H1 (cell line): Measurements from ENCODE around the gene ALG9. TPM values are rescaled to one million over a fixed set of nuclear protein-coding genes. Genes with fewer than 3 reads are reported as not detected.

Source experiments
- CTCF ChIA-PET: fragments of 300-600 bp; sonication (Branson Sonifier 250); formaldehyde crosslinking; loops from one replicate; lab custom pipeline; 2021; ENCODE audit not compliant: partially characterized antibody; lab: Charles Lee
- POLR2A ChIA-PET: fragments of 300-600 bp; sonication (Branson Sonifier 250); formaldehyde crosslinking; loops from one replicate; lab custom pipeline; 2021; ENCODE audit warnings: inconsistent platforms; ENCODE audit not compliant: partially characterized antibody; lab: Charles Lee
- DNase-seq, 2 experiments: peaks; one replicate each; pipeline versions ENCODE4 v3.0.0 to v3.0.0-alpha.2; 2010 to 2022; ENCODE audit warnings: low spot score in 2 of 2, low read depth in 1 of 2, mixed read lengths in 1 of 2
- FAIRE-seq: peaks from 2 replicates; lab custom pipeline; 2011; peaks lifted over from hg19 to GRCh38; lab: Jason Lieb, UNC
- H2AFZ ChIP-seq: 2 replicates; pipeline ENCODE4 v1.8.1; 2012; ENCODE audit warnings: low read length, inconsistent platforms
- H2AK5ac ChIP-seq: 2 replicates; pipeline ENCODE4 v1.6.1; 2013; ENCODE audit warnings: low read depth, low read length
- H2BK120ac ChIP-seq: replicated peaks from 2 replicates; pipeline ENCODE3; 2013; ENCODE audit warnings: low read depth, low read length, inconsistent platforms
- H2BK12ac ChIP-seq: 2 replicates; pipeline ENCODE4 v1.6.1; 2013; ENCODE audit warnings: low read depth, low read length
- H2BK15ac ChIP-seq: 2 replicates; pipeline ENCODE4 v1.6.1; 2013; ENCODE audit warnings: low read length
- H2BK20ac ChIP-seq: 2 replicates; pipeline ENCODE4 v1.6.1; 2013; ENCODE audit warnings: low read length
- H2BK5ac ChIP-seq: 2 replicates; pipeline ENCODE4 v1.6.1; 2013; ENCODE audit warnings: low read depth, low read length
- H3K14ac ChIP-seq: 2 replicates; pipeline ENCODE4 v1.6.1; 2013; ENCODE audit warnings: inconsistent platforms; ENCODE audit not compliant: insufficient read length
- H3K18ac ChIP-seq: 2 replicates; pipeline ENCODE4 v1.6.1; 2013; ENCODE audit warnings: low read length; ENCODE audit errors: extremely low read depth
- H3K23ac ChIP-seq: 2 replicates; pipeline ENCODE4 v1.6.1; 2013; ENCODE audit warnings: inconsistent platforms; ENCODE audit not compliant: insufficient read length
- H3K23me2 ChIP-seq: 2 replicates; pipeline ENCODE4 v1.6.1; 2013; ENCODE audit warnings: low read depth, low read length
- H3K27ac ChIP-seq: 2 replicates; pipeline ENCODE4 v1.6.1; 2011; ENCODE audit warnings: low read depth, low read length, inconsistent platforms
- H3K27me3 ChIP-seq, 4 experiments: replicated peaks in 1 of 4; 1 replicate in 1 of 4; 2 replicates in 3 of 4; pipeline versions ENCODE4 v1.6.1 to v1.8.1; 2011 to 2013; ENCODE audit warnings: low read length in 3 of 4, mild to moderate bottlenecking in 3 of 4, inconsistent platforms in 2 of 4, mixed read lengths in 2 of 4, moderate library complexity in 1 of 4; ENCODE audit not compliant: control insufficient read depth in 3 of 4, insufficient read depth in 3 of 4; ENCODE audit errors: extremely low read depth in 1 of 4
- H3K36me3 ChIP-seq, 4 experiments: 2 replicates each; pipeline versions ENCODE4 v1.6.1 to v1.8.1; 2011 to 2013; ENCODE audit warnings: mild to moderate bottlenecking in 4 of 4, low read length in 3 of 4, moderate library complexity in 2 of 4, control low read depth in 1 of 4, inconsistent platforms in 1 of 4; ENCODE audit not compliant: insufficient read depth in 4 of 4, control insufficient read depth in 2 of 4
- H3K4ac ChIP-seq: replicated peaks from 2 replicates; pipeline ENCODE3; 2013; ENCODE audit warnings: low read length, low read depth, mixed read lengths, inconsistent platforms; ENCODE audit not compliant: insufficient read length
- H3K4me1 ChIP-seq, 4 experiments: replicated peaks in 1 of 4; 1 replicate in 1 of 4; 2 replicates in 3 of 4; pipeline versions ENCODE4 v1.6.1 to v1.8.1; 2011 to 2013; ENCODE audit warnings: low read length in 3 of 4, inconsistent platforms in 2 of 4, mixed read lengths in 1 of 4; ENCODE audit not compliant: insufficient read depth in 4 of 4, control insufficient read depth in 3 of 4
- H3K4me2 ChIP-seq, 2 experiments: 2 replicates each; pipeline versions ENCODE4 v1.6.1 to v1.8.1; 2011 to 2013; ENCODE audit warnings: low read depth in 2 of 2, low read length in 2 of 2, control low read depth in 1 of 2, inconsistent platforms in 1 of 2, mild to moderate bottlenecking in 1 of 2; ENCODE audit not compliant: insufficient read depth in 1 of 2
- H3K4me3 ChIP-seq, 4 experiments: fragments of 200-600, 300-600 bp in 1 of 4; sonication (generic), shearing (Covaris generic), sonication (Bioruptor Twin) in 1 of 4; 2 replicates each; pipeline versions ENCODE4 v1.5.1 to v1.8.1; 2011 to 2016; ENCODE audit warnings: low read length in 4 of 4, low read depth in 3 of 4, control low read depth in 2 of 4, inconsistent platforms in 2 of 4, mild to moderate bottlenecking in 2 of 4, mixed read lengths in 1 of 4, moderate library complexity in 1 of 4; ENCODE audit not compliant: insufficient read depth in 2 of 4; ENCODE audit errors: extremely low read depth in 1 of 4
- H3K56ac ChIP-seq: replicated peaks from 2 replicates; pipeline ENCODE3; 2013; ENCODE audit warnings: low read depth, mild to moderate bottlenecking, mixed read lengths, low read length, inconsistent platforms; ENCODE audit not compliant: insufficient read length
- H3K79me1 ChIP-seq: 2 replicates; pipeline ENCODE4 v1.6.1; 2013; ENCODE audit warnings: low read depth, low read length, control low read depth
- H3K79me2 ChIP-seq, 2 experiments: 2 replicates each; pipeline versions ENCODE4 v1.6.1 to v1.8.1; 2012 to 2013; ENCODE audit warnings: low read length in 2 of 2, mild to moderate bottlenecking in 2 of 2, inconsistent platforms in 1 of 2; ENCODE audit not compliant: insufficient read depth in 2 of 2, control insufficient read depth in 1 of 2
- H3K9ac ChIP-seq, 4 experiments: replicated peaks in 1 of 4; 1 replicate in 1 of 4; 2 replicates in 3 of 4; pipeline versions ENCODE4 v1.6.1 to v1.8.1; 2011 to 2013; ENCODE audit warnings: low read depth in 3 of 4, low read length in 3 of 4, control low read depth in 2 of 4, mild to moderate bottlenecking in 2 of 4, moderate library complexity in 2 of 4, inconsistent platforms in 1 of 4; ENCODE audit errors: extremely low read depth in 1 of 4
- H3K9me3 ChIP-seq, 2 experiments: 2 replicates each; pipeline versions ENCODE4 v1.6.1 to v1.8.1; 2012 to 2013; ENCODE audit warnings: mild to moderate bottlenecking in 2 of 2, moderate library complexity in 2 of 2, control low read depth in 1 of 2, inconsistent platforms in 1 of 2, low read depth in 1 of 2, low read length in 1 of 2, mixed read lengths in 1 of 2; ENCODE audit not compliant: insufficient read depth in 2 of 2
- H4K20me1 ChIP-seq, 2 experiments: replicated peaks in 1 of 2; 2 replicates each; pipeline versions ENCODE3 to v1.8.1; 2011 to 2013; ENCODE audit warnings: inconsistent platforms in 2 of 2, low read length in 2 of 2, mild to moderate bottlenecking in 1 of 2; ENCODE audit not compliant: insufficient read depth in 2 of 2, control insufficient read depth in 1 of 2
- H4K5ac ChIP-seq: 2 replicates; pipeline ENCODE4 v1.6.1; 2013; ENCODE audit warnings: low read length, low read depth, mixed read lengths, inconsistent platforms; ENCODE audit not compliant: insufficient read length
- H4K8ac ChIP-seq: 2 replicates; pipeline ENCODE4 v1.8.0; 2013; ENCODE audit warnings: mild to moderate bottlenecking, moderate library complexity, low read length, inconsistent platforms; ENCODE audit not compliant: insufficient read depth; ENCODE audit errors: extremely low read depth
- H4K91ac ChIP-seq: replicated peaks from 2 replicates; pipeline ENCODE3; 2013; ENCODE audit warnings: low read length, mixed read lengths, inconsistent platforms; ENCODE audit not compliant: insufficient read length
- BACH1 ChIP-seq: IDR thresholded peaks from 2 replicates; pipeline ENCODE4 v1.6.1; 2012; ENCODE audit warnings: low read length, improper control_type of control experiment
- CHD2 ChIP-seq: IDR thresholded peaks from 2 replicates; pipeline ENCODE4 v1.6.1; 2012; ENCODE audit warnings: low read length, improper control_type of control experiment
- CTCF ChIP-seq, 3 experiments: IDR thresholded peaks; 1 replicate in 2 of 3; 2 replicates in 1 of 3; pipeline versions ENCODE4 v1.5.1 to v1.6.1; 2011; ENCODE audit warnings: low read length in 3 of 3, mild to moderate bottlenecking in 3 of 3, inconsistent platforms in 2 of 3, low read depth in 1 of 3, moderate library complexity in 1 of 3; ENCODE audit not compliant: insufficient read depth in 1 of 3; ENCODE audit errors: control extremely low read depth in 1 of 3
- JUN ChIP-seq: IDR thresholded peaks from 2 replicates; pipeline ENCODE4 v1.6.1; 2011; ENCODE audit warnings: low read depth, mild to moderate bottlenecking, improper control_type of control experiment, low read length
- JUND ChIP-seq: IDR thresholded peaks from 2 replicates; pipeline ENCODE4 v1.6.1; 2011; ENCODE audit warnings: mild to moderate bottlenecking, improper control_type of control experiment, low read length
- KDM4A ChIP-seq: IDR thresholded peaks from one replicate; pipeline ENCODE4 v1.7.1; 2012; ENCODE audit warnings: low read depth, mild to moderate bottlenecking, moderate library complexity, low read length, inconsistent platforms; ENCODE audit not compliant: severe bottlenecking
- NANOG ChIP-seq: IDR thresholded peaks from 2 replicates; pipeline ENCODE4 v1.6.1; 2011; ENCODE audit warnings: low read length, low read depth, mild to moderate bottlenecking, inconsistent platforms; ENCODE audit not compliant: insufficient read depth, poor library complexity, severe bottlenecking
- RAD21 ChIP-seq, 2 experiments: IDR thresholded peaks in 1 of 2; conservative IDR thresholded peaks in 1 of 2; 2 replicates each; pipeline ENCODE4 v1.6.1; 2011; ENCODE audit warnings: low read depth in 2 of 2, low read length in 2 of 2, improper control_type of control experiment in 1 of 2, inconsistent platforms in 1 of 2, mild to moderate bottlenecking in 1 of 2, moderate library complexity in 1 of 2
- TAF7 ChIP-seq: optimal IDR thresholded peaks from 2 replicates; pipeline ENCODE3; 2011; ENCODE audit warnings: low read depth, mild to moderate bottlenecking, inconsistent platforms, low read length, moderate library complexity, borderline replicate concordance
- WGBS, 2 experiments: shearing (Covaris generic) in 1 of 2; methylation state at CpG; one replicate each; pipeline versions ENCODE4 v1.1.6 to v1.1.7; 2013 to 2015; ENCODE audit warnings: low lambda C conversion rate in 2 of 2, mixed read lengths in 2 of 2, inconsistent platforms in 1 of 2, low coverage in 1 of 2, missing lambda C conversion rate in 1 of 2; ENCODE audit not compliant: insufficient replicate concordance in 2 of 2, insufficient coverage in 1 of 2, insufficient read length in 1 of 2; ENCODE audit errors: extremely low coverage in 1 of 2, missing lambda C conversion rate in 1 of 2; 5-methylcytosine and 5-hydroxymethylcytosine counted together
- polyA plus RNA-seq, 7 experiments: library from polyadenylated mRNA; depleted of rRNA in 3 of 7; stranded (reverse) in 5 of 7; unstranded in 2 of 7; fragments of >200 nt in 5 of 7; fragments of 200-250 nt in 2 of 7; gene quantifications; 1 replicate in 5 of 7; 2 replicates in 1 of 7; 4 replicates in 1 of 7; pipeline versions ENCODE4 v1.2.1 to v1.2.3, GENCODE V29; 2011 to 2013; ENCODE audit warnings: missing spikeins in 2 of 7, mixed read lengths in 2 of 7
- total RNA-seq: library from RNA; stranded (reverse); fragmentation: NEBNext Ultra II Directional; extraction: Animal tissue kit (Norgen Biotek cat#: 25700); gene quantifications from 2 replicates; pipeline ENCODE4 v1.2.1, GENCODE V29; 2021

Gene ALG9
- total and polyA plus RNA-seq, 2 of the 8 experiments (the other 6 are each of a cell fraction or from before 2014, with no cell fraction given), result 23.5 to 24.5 TPM

GRCh38 chr11:111841370-111842053 is 29.9 kb downstream of the ALG9 start:
- H2AFZ ChIP-seq, result no peak overlapping the region
- 38% methylated on average over 10 of the region's 10 CpGs; no CpG with 5 or more reads in 1 of the 2 experiments for WGBS, 2 experiments
- no peak overlapping the region for H2BK5ac ChIP-seq
- H3K4me1 ChIP-seq, result peaks cover 0 to 7% (median 3%) of the 10 kb centered on the region in 4 experiments; a peak in 2 of 7 replicates
- no peak overlapping the region for H3K27ac ChIP-seq
- peaks cover 0 to 5% (median 0%) of the 10 kb centered on the region in 4 experiments; a peak in 1 of 8 replicates for H3K36me3 ChIP-seq
- H2BK15ac ChIP-seq, result no peak overlapping the region
- H2BK120ac ChIP-seq, result no peak overlapping the region
- ChIA-PET CTCF (interaction anchor here (0.5 to 2.8 kb wide), 41 partner anchors 9 to 394 kb away, joined by 3 to 12 read pairs (median 4); partner anchors contain the start of gene PPP2R1B), POLR2A (interaction anchor here (0.7 to 1.0 kb wide), 3 partner anchors 17 to 81 kb away, joined by 3 read pairs; partner anchors contain the start of gene PPP2R1B)
- H2BK20ac ChIP-seq, result no peak overlapping the region
- no peak overlapping the region for H4K8ac ChIP-seq
- H3K9me3 ChIP-seq, result no peaks in the 10 kb centered on the region
- peak; percentile 98 for FAIRE-seq
- no peak overlapping the region for H2BK12ac ChIP-seq
- no peaks in the 10 kb centered on the region for H3K27me3 ChIP-seq
- no peak overlapping the region for H3K18ac ChIP-seq
- no peak overlapping the region for H3K9ac ChIP-seq
- no peak overlapping the region for H3K23ac ChIP-seq
- H4K91ac ChIP-seq, result no peak overlapping the region
- H3K23me2 ChIP-seq, result no peaks in the 10 kb centered on the region
- peak; percentile 46 to 94 for DNase-seq
- no peak overlapping the region for H3K14ac ChIP-seq
- H2AK5ac ChIP-seq, result no peak overlapping the region
- no peak overlapping the region for H3K56ac ChIP-seq
- H3K4ac ChIP-seq, result no peak overlapping the region
- H3K79me2 ChIP-seq, result no peaks in the 10 kb centered on the region
- no peaks in the 10 kb centered on the region for H4K20me1 ChIP-seq
- H4K5ac ChIP-seq, result no peak overlapping the region
- no peak overlapping the region for H3K4me2 ChIP-seq
- no peak overlapping the region for H3K4me3 ChIP-seq
- no peaks in the 10 kb centered on the region for H3K79me1 ChIP-seq
- TF ChIP-seq TAF7 (no peak), JUND (0 out of 2 replicates have a peak, but pooled peaks have one; percentile 21), JUN (no peak), KDM4A (no peak), CTCF (IDR thresholded peaks at IDR 0.05; ENCODE audit: control extremely low read depth in 1 of 3, insufficient read depth in 1 of 3, low read depth in 1 of 3, low read length in 3 of 3) (peak; percentile 56 to 91 (median 86)), RAD21 (IDR thresholded peaks at IDR 0.05 in 1 of 2, conservative IDR thresholded peaks at IDR 0.05 in 1 of 2; ENCODE audit: low read depth in 2 of 2, low read length in 2 of 2) (peak; percentile 97), NANOG (no peak), CHD2 (peak; percentile 12; the same call in 1 of the 2 replicates), BACH1 (no peak)
